H1 (cell line): ENCODE data around the gene HOXC11.
A peak's percentile ranks its signal among the peaks of the same experiment; 100 is the strongest.

Experiments used
- CHD2 ChIP-seq: IDR thresholded peaks from 2 replicates; pipeline ENCODE4 v1.6.1; 2012; ENCODE audit warnings: low read length, improper control_type of control experiment
- CTCF ChIP-seq, 3 experiments: IDR thresholded peaks; 1 replicate in 2 of 3; 2 replicates in 1 of 3; pipeline versions ENCODE4 v1.5.1 to v1.6.1; 2011; ENCODE audit warnings: low read length in 3 of 3, mild to moderate bottlenecking in 3 of 3, inconsistent platforms in 2 of 3, low read depth in 1 of 3, moderate library complexity in 1 of 3; ENCODE audit not compliant: insufficient read depth in 1 of 3; ENCODE audit errors: control extremely low read depth in 1 of 3
- MAX ChIP-seq: IDR thresholded peaks from 2 replicates; pipeline ENCODE4 v1.6.1; 2012; ENCODE audit warnings: inconsistent platforms
- POLR2A ChIP-seq, 2 experiments: IDR thresholded peaks; 1 replicate in 1 of 2; 2 replicates in 1 of 2; pipeline ENCODE4 v1.6.1; 2011; ENCODE audit warnings: low read depth in 2 of 2, low read length in 2 of 2, mild to moderate bottlenecking in 2 of 2; ENCODE audit errors: control extremely low read depth in 1 of 2
- POLR2AphosphoS5 ChIP-seq: IDR thresholded peaks from 2 replicates; pipeline ENCODE4 v1.6.1; 2011; ENCODE audit warnings: low read depth, low read length
- RNF2 ChIP-seq: fragments of 200-900, 300-1000 bp; sonication (generic); IDR thresholded peaks from 2 replicates; pipeline ENCODE4 v1.7.1; 2016; ENCODE audit warnings: borderline replicate concordance, low read depth, mild to moderate bottlenecking, antibody characterized with exemption, low read length; ENCODE audit not compliant: poor library complexity, severe bottlenecking; ENCODE audit errors: missing control alignments
- SRF ChIP-seq: IDR thresholded peaks from 2 replicates; pipeline ENCODE4 v1.6.1; 2011; ENCODE audit warnings: mild to moderate bottlenecking, low read depth, low read length, moderate library complexity

GRCh38 chr12:53993162-53994008 is 20.5 kb downstream of the HOXC11 start:
- TF ChIP-seq POLR2A (IDR thresholded peaks at IDR 0.05; ENCODE audit: control extremely low read depth in 1 of 2, low read depth in 2 of 2, low read length in 2 of 2): no peak
- no peak for TF ChIP-seq CTCF (IDR thresholded peaks at IDR 0.05; ENCODE audit: control extremely low read depth in 1 of 3, insufficient read depth in 1 of 3, low read depth in 1 of 3, low read length in 3 of 3)
- TF ChIP-seq RNF2: peak; percentile 99
- TF ChIP-seq MAX: no peak
- TF ChIP-seq POLR2AphosphoS5: no peak
- TF ChIP-seq SRF: no peak
- TF ChIP-seq CHD2: no peak
